Measurements from ENCODE around the gene ARHGAP26.
A peak's percentile ranks its signal among the peaks of the same experiment; 100 is the strongest.

- TF ChIP-seq CTCF (IDR thresholded peaks at IDR 0.05 in 2 of 3, conservative IDR thresholded peaks at IDR 0.05 in 1 of 3; ENCODE audit: borderline replicate concordance in 1 of 3, insufficient read depth in 1 of 3, low read depth in 2 of 3, low read length in 2 of 3) (no peak), ZBTB33 (IDR thresholded peaks at IDR 0.05; ENCODE audit: extremely low read depth, insufficient replicate concordance, low read length) (no peak), ZNF274 (IDR thresholded peaks at IDR 0.05; ENCODE audit: low read depth, low read length) (no peak), POLR2A (IDR thresholded peaks at IDR 0.05; ENCODE audit: borderline replicate concordance, extremely low read depth, insufficient read depth, insufficient read length) (no peak), MAX (IDR thresholded peaks at IDR 0.05) (peak; percentile 39; the same call in 1 of the 2 replicates), EZH2 (IDR thresholded peaks at IDR 0.05) (no peak)
Measured at GRCh38 chr5:142845954-142846398, 75.8 kb downstream of the ARHGAP26 start.
